BE2C (cell line): ENCODE results near the gene ZNF280C.

Experiments used
- DNase-seq: peaks from one replicate; pipeline ENCODE4 v3.0.0-alpha.2; 2020
- H3K27me3 ChIP-seq: fragments of 250-450 bp; sonication (Bioruptor Pico); 2 replicates; pipeline ENCODE4 v1.5.1; 2020; ENCODE audit warnings: mild to moderate bottlenecking
- H3K36me3 ChIP-seq: fragments of 250-450 bp; sonication (Bioruptor Pico); 2 replicates; pipeline ENCODE4 v1.5.1; 2020; ENCODE audit warnings: mild to moderate bottlenecking
- H3K4me1 ChIP-seq: fragments of 250-450 bp; sonication (Bioruptor Pico); 2 replicates; pipeline ENCODE4 v1.5.1; 2020
- H3K4me3 ChIP-seq: 2 replicates; pipeline ENCODE4 v1.5.1; 2011; ENCODE audit warnings: low read depth, low read length
- H3K9me3 ChIP-seq: fragments of 250-450 bp; sonication (Bioruptor Pico); 2 replicates; pipeline ENCODE4 v1.5.1; 2020
- TF ChIP-seq, protein P1 (sequence below): IDR thresholded peaks from 2 replicates; pipeline ENCODE4 v1.5.1; 2012; ENCODE audit warnings: mild to moderate bottlenecking, low read depth, low read length

Gene ZNF280C

DNA sequence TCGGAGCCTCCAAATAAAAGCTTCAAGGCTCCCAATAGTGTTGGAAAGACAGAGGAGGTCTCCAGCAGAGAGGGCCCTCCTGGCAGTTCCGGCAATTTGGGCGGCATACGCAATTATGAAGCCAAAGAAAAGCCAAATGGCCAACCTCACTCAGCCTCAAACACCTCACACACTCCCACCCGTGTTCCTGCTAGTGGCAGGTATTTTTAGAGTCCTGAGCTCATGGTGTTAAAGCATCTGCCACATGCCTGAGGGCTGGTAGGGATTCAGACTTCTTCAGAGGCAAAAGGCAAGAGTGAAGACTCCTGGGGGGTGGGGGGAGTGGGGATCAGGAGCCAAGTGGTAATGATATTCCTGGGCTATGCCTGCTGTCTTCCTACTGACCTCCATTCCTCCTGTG, 89.5 kb downstream of the ZNF280C start:
- H3K4me3 ChIP-seq = no peak overlapping the region
- peaks cover 11% of the 10 kb centered on the region for H3K4me1 ChIP-seq
- peaks cover 5% of the 10 kb centered on the region for H3K36me3 ChIP-seq
- TF ChIP-seq, protein P1, sequence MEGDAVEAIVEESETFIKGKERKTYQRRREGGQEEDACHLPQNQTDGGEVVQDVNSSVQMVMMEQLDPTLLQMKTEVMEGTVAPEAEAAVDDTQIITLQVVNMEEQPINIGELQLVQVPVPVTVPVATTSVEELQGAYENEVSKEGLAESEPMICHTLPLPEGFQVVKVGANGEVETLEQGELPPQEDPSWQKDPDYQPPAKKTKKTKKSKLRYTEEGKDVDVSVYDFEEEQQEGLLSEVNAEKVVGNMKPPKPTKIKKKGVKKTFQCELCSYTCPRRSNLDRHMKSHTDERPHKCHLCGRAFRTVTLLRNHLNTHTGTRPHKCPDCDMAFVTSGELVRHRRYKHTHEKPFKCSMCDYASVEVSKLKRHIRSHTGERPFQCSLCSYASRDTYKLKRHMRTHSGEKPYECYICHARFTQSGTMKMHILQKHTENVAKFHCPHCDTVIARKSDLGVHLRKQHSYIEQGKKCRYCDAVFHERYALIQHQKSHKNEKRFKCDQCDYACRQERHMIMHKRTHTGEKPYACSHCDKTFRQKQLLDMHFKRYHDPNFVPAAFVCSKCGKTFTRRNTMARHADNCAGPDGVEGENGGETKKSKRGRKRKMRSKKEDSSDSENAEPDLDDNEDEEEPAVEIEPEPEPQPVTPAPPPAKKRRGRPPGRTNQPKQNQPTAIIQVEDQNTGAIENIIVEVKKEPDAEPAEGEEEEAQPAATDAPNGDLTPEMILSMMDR = no peak
- no peaks in the 10 kb centered on the region for H3K27me3 ChIP-seq
- no peaks in the 10 kb centered on the region for H3K9me3 ChIP-seq
- no peak for DNase-seq

DNA sequence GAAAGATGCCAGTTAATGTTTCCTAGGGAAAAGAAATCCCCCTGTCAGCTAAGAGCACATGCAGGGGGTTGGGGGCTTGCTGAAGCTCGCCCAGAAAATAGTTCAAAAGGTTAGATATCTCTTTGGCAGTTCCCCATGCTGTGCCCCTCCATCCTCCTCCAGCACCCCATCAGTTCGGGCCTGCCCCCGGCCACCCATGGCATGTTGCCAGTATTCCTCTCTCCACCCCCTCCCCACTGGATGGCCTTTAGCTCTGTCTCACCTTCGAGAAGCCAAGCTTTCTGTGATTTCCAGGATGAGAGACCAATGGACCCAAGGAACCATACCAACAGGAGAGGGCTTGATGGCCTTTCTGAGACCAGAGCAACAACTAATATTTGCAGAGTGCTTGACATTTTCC, 91.8 kb downstream of the ZNF280C start:
- DNase-seq = no peak
- H3K27me3 ChIP-seq = no peaks in the 10 kb centered on the region
- TF ChIP-seq, protein P1 = no peak
- H3K36me3 ChIP-seq = peaks cover 5% of the 10 kb centered on the region
- H3K9me3 ChIP-seq = no peaks in the 10 kb centered on the region
- H3K4me3 ChIP-seq = no peak overlapping the region
- H3K4me1 ChIP-seq = peaks cover 11% of the 10 kb centered on the region

DNA sequence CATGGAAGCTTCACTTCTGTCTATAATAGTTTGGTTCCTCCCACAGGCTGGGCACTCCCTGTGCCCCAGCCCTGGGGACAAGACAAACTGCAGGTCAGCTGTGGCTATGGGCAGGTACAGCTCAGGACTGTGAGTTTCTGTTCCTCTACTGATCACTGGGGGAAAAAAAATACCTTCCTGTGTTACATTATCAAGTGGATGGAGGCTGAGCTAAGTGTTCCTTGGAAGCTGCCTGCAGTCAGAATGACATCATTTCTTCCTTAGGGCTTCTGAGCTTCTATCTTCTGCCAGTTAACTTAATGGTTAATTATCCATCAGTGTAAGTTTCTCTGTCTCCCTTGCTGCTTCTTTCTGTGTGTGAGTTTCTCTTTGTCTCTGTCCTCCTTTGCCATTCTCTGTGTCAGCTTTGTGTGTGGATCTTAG, 92.3 kb downstream of the ZNF280C start:
- TF ChIP-seq, protein P1 = no peak
- no peaks in the 10 kb centered on the region for H3K9me3 ChIP-seq
- H3K27me3 ChIP-seq = no peaks in the 10 kb centered on the region
- no peak for DNase-seq
- no peak overlapping the region for H3K4me3 ChIP-seq
- peaks cover 11% of the 10 kb centered on the region for H3K4me1 ChIP-seq
- peaks cover 5% of the 10 kb centered on the region for H3K36me3 ChIP-seq

DNA sequence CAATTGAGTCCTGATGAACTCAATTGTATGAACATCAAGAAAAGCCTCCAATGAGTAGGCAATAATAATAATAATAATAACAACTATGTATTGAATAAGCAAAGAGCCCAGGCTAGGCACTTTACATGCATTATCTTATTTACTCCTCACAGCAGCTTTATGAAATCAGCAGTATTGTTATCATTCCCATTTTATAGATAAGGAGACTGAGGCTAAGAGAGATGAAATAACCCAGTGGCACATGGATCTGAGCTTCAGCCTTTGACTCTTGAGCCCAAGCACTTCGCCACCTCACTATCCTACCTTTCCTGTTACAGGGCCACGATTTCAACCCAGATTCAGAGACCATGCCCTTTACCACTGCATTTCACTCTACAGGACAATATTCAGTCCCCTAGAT, 93.8 kb downstream of the ZNF280C start:
- DNase-seq = no peak
- no peaks in the 10 kb centered on the region for H3K27me3 ChIP-seq
- TF ChIP-seq, protein P1 = no peak
- peaks cover 8% of the 10 kb centered on the region for H3K4me1 ChIP-seq
- peaks cover 5% of the 10 kb centered on the region for H3K36me3 ChIP-seq
- H3K9me3 ChIP-seq = no peaks in the 10 kb centered on the region
- H3K4me3 ChIP-seq = no peak overlapping the region

DNA sequence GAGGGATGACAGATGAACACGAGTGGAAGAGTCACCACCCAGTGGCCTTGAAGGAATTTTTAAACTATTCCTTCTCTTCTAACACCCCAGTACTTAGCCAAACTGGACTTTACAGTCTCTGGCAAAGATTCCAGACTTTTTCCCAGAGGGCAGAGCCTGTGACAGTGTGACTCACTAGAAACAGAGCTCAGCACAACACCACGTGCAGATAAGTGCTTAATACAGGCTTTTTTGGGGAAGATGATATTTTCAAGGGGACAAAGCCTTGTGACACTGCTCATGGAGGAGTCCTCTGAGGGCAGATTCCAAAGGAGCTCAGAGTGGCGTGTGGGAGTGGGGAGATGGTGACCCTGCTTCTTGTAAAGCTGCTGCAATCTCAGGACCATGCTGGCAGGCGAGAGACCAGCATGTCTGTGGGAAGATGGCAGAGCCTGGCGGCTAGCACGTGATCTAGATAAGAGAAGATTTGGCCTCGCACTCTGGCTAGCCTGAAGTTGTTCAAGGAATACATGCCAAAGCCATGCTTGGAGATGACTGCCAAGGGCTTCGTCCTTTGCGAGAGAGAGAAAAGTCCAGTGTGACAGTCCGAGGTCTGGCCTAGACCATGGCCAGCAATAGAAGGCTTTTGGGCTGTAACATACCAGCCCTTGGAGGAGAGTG, 94.5 kb downstream of the ZNF280C start:
- Histone ChIP-seq H3K4me3 (peak overlapping the region; percentile 82), H3K36me3 (peaks cover 5% of the 10 kb centered on the region)

DNA sequence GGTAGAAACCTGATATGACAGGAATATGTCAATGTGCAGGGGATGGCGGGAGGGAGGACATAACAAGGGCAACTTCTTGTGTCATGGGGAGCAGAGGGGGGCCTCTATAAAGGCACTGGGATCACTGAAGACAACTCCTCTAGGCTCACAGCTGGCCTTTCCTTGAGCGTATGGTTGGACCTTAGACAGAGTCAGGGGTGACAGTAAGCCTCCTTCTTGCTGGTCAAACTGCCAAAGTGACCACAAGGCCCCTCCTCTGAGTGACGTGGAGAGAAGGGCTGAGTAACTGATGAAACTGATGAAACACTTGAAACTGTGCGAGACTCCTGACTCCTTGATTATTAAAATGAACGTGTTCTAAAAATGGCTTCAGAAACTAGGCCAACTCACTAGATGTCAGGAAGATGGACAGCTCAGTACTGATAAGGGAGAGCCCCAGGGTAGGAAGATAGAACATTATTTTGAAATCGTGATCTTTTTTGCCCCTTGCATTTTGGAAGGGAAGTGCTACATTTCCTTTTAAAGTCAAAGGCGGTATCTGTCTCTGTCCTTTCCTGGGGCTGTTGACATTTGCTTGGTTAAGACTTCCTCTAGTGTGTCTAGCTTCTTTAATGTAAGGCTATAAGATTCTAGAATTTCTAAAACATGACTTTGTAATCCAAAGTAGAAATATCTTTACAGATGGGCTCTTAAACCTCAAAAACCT, 95.4 kb downstream of the ZNF280C start:
- Histone ChIP-seq H3K36me3 (peaks cover 5% of the 10 kb centered on the region), H3K9me3 (no peaks in the 10 kb centered on the region), H3K27me3 (no peaks in the 10 kb centered on the region), H3K4me3 (peak overlapping the region; percentile 82), H3K4me1 (peaks cover 3% of the 10 kb centered on the region)
- TF ChIP-seq, protein P1 = no peak
- DNase-seq = no peak

More for the DNA sequence above, 94.5 kb downstream of the ZNF280C start:
- H3K27me3 ChIP-seq = no peaks in the 10 kb centered on the region
- no peaks in the 10 kb centered on the region for H3K9me3 ChIP-seq
- H3K4me1 ChIP-seq = peaks cover 3% of the 10 kb centered on the region
- TF ChIP-seq, protein P1 = no peak
- DNase-seq = peak; percentile 52
